ENCODE measurements around the gene ACTL10. TPM values are rescaled to one million over a fixed set of nuclear protein-coding genes. Genes with fewer than 3 reads are reported as not detected.

The ACTL10 gene
- total RNA-seq, 1 experiment from 2014 or later, result 2.5 TPM

- Histone ChIP-seq H2AFZ (ENCODE audit: low read length) (no peak overlapping the region), H3K79me2 (ENCODE audit: low read length) (peaks cover 30% of the 10 kb centered on the region), H3K27ac (ENCODE audit: low read length) (peak overlapping the region; percentile 89), H3K9me2 (replicated peaks; ENCODE audit: insufficient read depth, low read length) (no peaks in the 10 kb centered on the region), H3K27me3 (ENCODE audit: low read length) (no peaks in the 10 kb centered on the region), H3K36me3 (ENCODE audit: insufficient read depth, low read length) (peaks cover 16% of the 10 kb centered on the region; the same call in 1 of the 2 replicates), H4K20me1 (ENCODE audit: insufficient read depth, low read depth, low read length) (no peaks in the 10 kb centered on the region), H3K4me3 (ENCODE audit: low read length) (peak overlapping the region; percentile 23; the same call in 1 of the 2 replicates), H3K4me2 (ENCODE audit: low read depth, low read length, poor library complexity, severe bottlenecking) (peak overlapping the region; percentile 64), H3K9ac (ENCODE audit: low read length) (peak overlapping the region; percentile 89), H3K4me1 (ENCODE audit: low read length) (peaks cover 90% of the 10 kb centered on the region), H3K9me3 (ENCODE audit: low read length) (no peaks in the 10 kb centered on the region)
- no peak for DNase-seq
Observed at GRCh38 chr20:33669873-33670640, 3.3 kb downstream of the ACTL10 start.

GRCh38 chr20:33670715-33671499 is 4.2 kb downstream of the ACTL10 start:
- Histone ChIP-seq H3K9me2 (replicated peaks; ENCODE audit: insufficient read depth, low read length) (no peaks in the 10 kb centered on the region), H3K79me2 (ENCODE audit: low read length) (peaks cover 30% of the 10 kb centered on the region), H3K9ac (ENCODE audit: low read length) (peak overlapping the region; percentile 89), H3K27ac (ENCODE audit: low read length) (peak overlapping the region; percentile 89), H3K9me3 (ENCODE audit: low read length) (no peaks in the 10 kb centered on the region), H3K4me1 (ENCODE audit: low read length) (peaks cover 90% of the 10 kb centered on the region), H2AFZ (ENCODE audit: low read length) (no peak overlapping the region), H4K20me1 (ENCODE audit: insufficient read depth, low read depth, low read length) (no peaks in the 10 kb centered on the region), H3K36me3 (ENCODE audit: insufficient read depth, low read length) (peaks cover 16% of the 10 kb centered on the region; the same call in 1 of the 2 replicates), H3K27me3 (ENCODE audit: low read length) (no peaks in the 10 kb centered on the region), H3K4me2 (ENCODE audit: low read depth, low read length, poor library complexity, severe bottlenecking) (peak overlapping the region; percentile 64), H3K4me3 (ENCODE audit: low read length) (no peak overlapping the region; the same call in 1 of the 2 replicates)
- no peak for DNase-seq

- Histone ChIP-seq H3K9me2 (replicated peaks; ENCODE audit: insufficient read depth, low read length) (no peaks in the 10 kb centered on the region), H3K27ac (ENCODE audit: low read length) (peak overlapping the region; percentile 89), H3K79me2 (ENCODE audit: low read length) (peaks cover 30% of the 10 kb centered on the region), H3K4me3 (ENCODE audit: low read length) (no peak overlapping the region; the same call in 1 of the 2 replicates), H4K20me1 (ENCODE audit: insufficient read depth, low read depth, low read length) (no peaks in the 10 kb centered on the region), H3K4me2 (ENCODE audit: low read depth, low read length, poor library complexity, severe bottlenecking) (peak overlapping the region; percentile 88), H3K36me3 (ENCODE audit: insufficient read depth, low read length) (peaks cover 16% of the 10 kb centered on the region; the same call in 1 of the 2 replicates), H3K9me3 (ENCODE audit: low read length) (no peaks in the 10 kb centered on the region), H3K9ac (ENCODE audit: low read length) (peak overlapping the region; percentile 89), H3K4me1 (ENCODE audit: low read length) (peaks cover 84% of the 10 kb centered on the region), H3K27me3 (ENCODE audit: low read length) (no peaks in the 10 kb centered on the region), H2AFZ (ENCODE audit: low read length) (no peak overlapping the region)
- no peak for DNase-seq
Observed at GRCh38 chr20:33671573-33672288, 5.0 kb downstream of the ACTL10 start.

GRCh38 chr20:33672426-33673113 is 5.8 kb downstream of the ACTL10 start:
- Histone ChIP-seq H3K9me2 (replicated peaks; ENCODE audit: insufficient read depth, low read length) (no peaks in the 10 kb centered on the region), H3K27ac (ENCODE audit: low read length) (peak overlapping the region; percentile 89), H3K9me3 (ENCODE audit: low read length) (no peaks in the 10 kb centered on the region), H4K20me1 (ENCODE audit: insufficient read depth, low read depth, low read length) (no peaks in the 10 kb centered on the region), H3K4me3 (ENCODE audit: low read length) (peak overlapping the region; percentile 80), H3K4me1 (ENCODE audit: low read length) (peaks cover 75% of the 10 kb centered on the region), H3K4me2 (ENCODE audit: low read depth, low read length, poor library complexity, severe bottlenecking) (peak overlapping the region; percentile 88), H3K27me3 (ENCODE audit: low read length) (no peaks in the 10 kb centered on the region), H3K9ac (ENCODE audit: low read length) (peak overlapping the region; percentile 89), H3K36me3 (ENCODE audit: insufficient read depth, low read length) (peaks cover 16% of the 10 kb centered on the region; the same call in 1 of the 2 replicates), H2AFZ (ENCODE audit: low read length) (no peak overlapping the region), H3K79me2 (ENCODE audit: low read length) (peaks cover 30% of the 10 kb centered on the region)
- no peak for DNase-seq

GRCh38 chr20:33673114-33673409 is 6.3 kb downstream of the ACTL10 start:
- Histone ChIP-seq H3K4me3 (ENCODE audit: low read length) (peak overlapping the region; percentile 80), H3K4me2 (ENCODE audit: low read depth, low read length, poor library complexity, severe bottlenecking) (peak overlapping the region; percentile 88), H3K79me2 (ENCODE audit: low read length) (peaks cover 30% of the 10 kb centered on the region), H4K20me1 (ENCODE audit: insufficient read depth, low read depth, low read length) (no peaks in the 10 kb centered on the region), H3K27ac (ENCODE audit: low read length) (peak overlapping the region; percentile 89), H3K9ac (ENCODE audit: low read length) (peak overlapping the region; percentile 89), H3K9me3 (ENCODE audit: low read length) (no peaks in the 10 kb centered on the region), H3K36me3 (ENCODE audit: insufficient read depth, low read length) (peaks cover 16% of the 10 kb centered on the region; the same call in 1 of the 2 replicates), H3K9me2 (replicated peaks; ENCODE audit: insufficient read depth, low read length) (no peaks in the 10 kb centered on the region), H2AFZ (ENCODE audit: low read length) (no peak overlapping the region), H3K4me1 (ENCODE audit: low read length) (peaks cover 71% of the 10 kb centered on the region), H3K27me3 (ENCODE audit: low read length) (no peaks in the 10 kb centered on the region)
- no peak for DNase-seq

GRCh38 chr20:33673410-33674293 is 6.9 kb downstream of the ACTL10 start:
- Histone ChIP-seq H3K36me3 (ENCODE audit: insufficient read depth, low read length) (peaks cover 16% of the 10 kb centered on the region; the same call in 1 of the 2 replicates), H4K20me1 (ENCODE audit: insufficient read depth, low read depth, low read length) (no peaks in the 10 kb centered on the region), H3K4me2 (ENCODE audit: low read depth, low read length, poor library complexity, severe bottlenecking) (peak overlapping the region; percentile 88), H3K9me2 (replicated peaks; ENCODE audit: insufficient read depth, low read length) (no peaks in the 10 kb centered on the region), H3K9me3 (ENCODE audit: low read length) (no peaks in the 10 kb centered on the region), H3K27ac (ENCODE audit: low read length) (peak overlapping the region; percentile 89), H3K4me3 (ENCODE audit: low read length) (peak overlapping the region; percentile 80), H3K27me3 (ENCODE audit: low read length) (no peaks in the 10 kb centered on the region), H3K4me1 (ENCODE audit: low read length) (peaks cover 65% of the 10 kb centered on the region), H3K9ac (ENCODE audit: low read length) (peak overlapping the region; percentile 89), H2AFZ (ENCODE audit: low read length) (no peak overlapping the region), H3K79me2 (ENCODE audit: low read length) (peaks cover 30% of the 10 kb centered on the region)
- no peak for DNase-seq
